WERI-Rb-1 (cell line): Measurements from ENCODE around the gene DNAJC16.

Experiments
- DNase-seq: peaks from one replicate; pipeline ENCODE4 v3.0.0-alpha.2; 2020
- H3K27ac ChIP-seq: fragments of 250-450 bp; sonication (Bioruptor Pico); 2 replicates; pipeline ENCODE4 v1.5.1; 2020; ENCODE audit warnings: mild to moderate bottlenecking, moderate library complexity
- H3K27me3 ChIP-seq: fragments of 250-450 bp; sonication (Bioruptor Pico); 2 replicates; pipeline ENCODE4 v1.5.1; 2021; ENCODE audit warnings: mild to moderate bottlenecking, low read depth, moderate library complexity; ENCODE audit not compliant: insufficient read depth, severe bottlenecking
- H3K36me3 ChIP-seq: fragments of 250-450 bp; sonication (Bioruptor Pico); 2 replicates; pipeline ENCODE4 v1.5.1; 2020; ENCODE audit warnings: mild to moderate bottlenecking, moderate library complexity
- H3K4me3 ChIP-seq: 2 replicates; pipeline ENCODE4 v1.5.1; 2011; ENCODE audit warnings: low read depth, mild to moderate bottlenecking, control low read depth, low read length
- H3K9me3 ChIP-seq: fragments of 250-450 bp; sonication (Bioruptor Pico); 2 replicates; pipeline ENCODE4 v1.5.1; 2021; ENCODE audit warnings: mild to moderate bottlenecking, moderate library complexity; ENCODE audit not compliant: severe bottlenecking
- CTCF ChIP-seq: IDR thresholded peaks from 2 replicates; pipeline ENCODE4 v1.5.1; 2011; ENCODE audit warnings: low read depth, mild to moderate bottlenecking, control low read depth, inconsistent platforms, low read length

DNAJC16 gene

DNA sequence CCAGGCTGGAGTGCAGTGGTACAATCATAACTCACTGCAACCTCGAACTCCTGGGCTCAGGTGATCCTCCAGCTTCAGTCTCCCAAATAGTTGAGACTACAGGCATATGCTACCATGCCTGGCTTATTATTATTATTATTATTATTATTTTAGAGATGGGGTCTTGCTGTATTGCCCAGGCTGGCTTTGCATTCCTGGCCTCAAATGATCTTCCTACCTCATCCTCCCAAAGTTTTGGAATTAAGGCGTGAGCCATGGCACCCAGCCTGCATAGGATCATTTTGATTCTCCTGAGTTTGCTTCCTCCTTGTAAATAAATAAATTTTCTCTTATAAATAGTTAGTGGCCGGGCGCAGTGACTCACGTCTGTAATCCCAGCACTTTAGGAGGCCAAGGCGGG is 96.8 kb downstream of the DNAJC16 start:
- TF ChIP-seq CTCF = no peak
- no peak for DNase-seq
- no peaks in the 10 kb centered on the region for H3K9me3 ChIP-seq
- H3K27me3 ChIP-seq = no peaks in the 10 kb centered on the region
- H3K36me3 ChIP-seq = peaks cover 25% of the 10 kb centered on the region
- no peak overlapping the region for H3K4me3 ChIP-seq
- no peak overlapping the region for H3K27ac ChIP-seq

DNA sequence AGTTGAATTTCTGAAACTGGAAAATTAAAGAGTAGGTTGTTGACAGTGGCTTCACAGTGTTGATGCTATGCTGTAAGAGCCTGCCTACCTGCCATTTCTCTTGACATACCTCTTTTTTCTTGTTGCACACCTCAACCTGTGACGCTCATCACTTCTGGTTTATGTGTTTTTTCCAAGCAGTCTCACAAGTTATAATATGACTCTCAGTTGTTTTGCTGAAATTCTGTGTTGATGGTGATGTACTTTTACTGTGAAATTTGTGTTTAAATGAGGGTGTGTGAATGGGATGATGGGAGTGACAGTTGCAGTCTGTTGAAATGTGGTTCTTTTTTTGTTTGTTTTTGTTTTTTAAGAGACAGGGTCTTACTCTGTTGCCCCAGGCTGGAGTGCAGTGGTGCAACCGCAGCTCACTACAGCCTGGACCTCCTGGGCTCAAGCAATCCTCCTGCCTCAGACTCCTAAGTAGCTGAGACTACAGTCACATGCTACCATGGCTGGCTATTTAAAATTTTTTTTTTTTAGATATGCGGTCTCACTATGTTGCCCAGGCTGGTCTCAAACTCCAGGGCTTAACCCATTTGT is 97.6 kb downstream of the DNAJC16 start:
- no peaks in the 10 kb centered on the region for H3K9me3 ChIP-seq
- TF ChIP-seq CTCF = no peak
- no peaks in the 10 kb centered on the region for H3K27me3 ChIP-seq
- H3K36me3 ChIP-seq = peaks cover 33% of the 10 kb centered on the region
- no peak for DNase-seq
- no peak overlapping the region for H3K27ac ChIP-seq
- H3K4me3 ChIP-seq = no peak overlapping the region

DNA sequence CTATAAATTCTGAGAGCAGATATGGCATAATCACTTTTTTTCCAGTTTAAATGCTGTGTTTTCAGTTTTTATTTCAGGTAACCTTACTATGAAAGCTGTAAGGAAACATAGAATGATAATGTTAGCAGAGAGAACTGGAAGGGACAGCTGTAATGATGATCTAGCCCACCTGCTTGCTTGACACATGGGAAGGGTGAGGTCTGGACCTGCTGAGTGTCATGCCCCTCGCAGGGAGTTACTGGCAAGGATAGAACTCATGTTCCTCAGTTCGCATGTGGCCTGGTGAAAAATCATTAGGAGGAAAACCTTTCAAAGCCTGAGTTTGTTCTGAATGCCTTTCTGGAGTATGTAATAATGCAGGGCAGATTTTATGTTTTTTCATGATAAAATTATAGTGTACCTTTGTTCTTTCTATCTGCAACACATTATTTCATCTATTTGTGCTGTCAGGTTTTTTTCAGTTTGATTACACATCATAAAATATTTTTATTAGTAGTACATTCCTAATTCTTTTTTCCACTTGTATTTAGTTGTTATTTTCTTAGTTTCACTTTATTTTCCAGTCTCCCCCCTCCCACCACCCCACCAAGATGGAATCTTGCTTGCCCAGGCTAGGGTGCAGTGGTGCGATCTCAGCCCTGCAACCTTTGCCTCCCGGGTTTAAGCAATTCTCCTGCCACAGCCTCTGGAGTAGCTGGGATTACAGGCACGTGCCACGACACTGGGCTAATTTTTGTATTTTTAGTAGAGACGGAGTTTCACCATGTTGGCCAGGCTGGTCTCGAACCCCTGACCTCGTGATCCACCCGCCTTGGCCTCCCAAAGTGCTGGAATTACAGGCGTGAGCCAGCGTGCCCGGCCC is 98.6 kb downstream of the DNAJC16 start:
- peaks cover 38% of the 10 kb centered on the region for H3K36me3 ChIP-seq

More for the DNA sequence above, 98.6 kb downstream of the DNAJC16 start:
- no peak for DNase-seq
- Histone ChIP-seq H3K27ac (no peak overlapping the region), H3K27me3 (no peaks in the 10 kb centered on the region), H3K9me3 (no peaks in the 10 kb centered on the region), H3K4me3 (no peak overlapping the region)
- TF ChIP-seq CTCF = no peak
